ENCODE data around the gene LLCFC1. TPM values are rescaled to one million over a fixed set of nuclear protein-coding genes. Genes with fewer than 3 reads are reported as not detected.

The LLCFC1 gene
- total and polyA plus RNA-seq, 11 donors, result not detected

- Histone ChIP-seq H3K9me3 (peaks cover 0 to 9% (median 2%) of the 10 kb centered on the region in 12 donors), H3K36me3 (no peaks in the 10 kb centered on the region), H3K27me3 (peaks cover 0 to 4% (median 0%) of the 10 kb centered on the region in 9 donors), H3K4me1 (no peaks in the 10 kb centered on the region), H3K27ac (no peak overlapping the region), H3K4me3 (no peak overlapping the region)
- intact Hi-C loops (cut with DNase I), result no loop called here
- TF ChIP-seq POLR2A (IDR thresholded peaks at IDR 0.05) (no peak), CTCF (IDR thresholded peaks at IDR 0.05) (no peak)
- no peak for DNase-seq
- ATAC-seq, result no peak
Measured at GRCh38 chr7:142950235-142950634, 11.0 kb downstream of the LLCFC1 start.

GRCh38 chr7:142954680-142955268 lies 15.5 kb downstream of the LLCFC1 start:
- Histone ChIP-seq H3K27me3 (peaks cover 0 to 4% (median 0%) of the 10 kb centered on the region in 9 donors), H3K4me1 (no peaks in the 10 kb centered on the region), H3K36me3 (no peaks in the 10 kb centered on the region), H3K27ac (no peak overlapping the region), H3K4me3 (no peak overlapping the region), H3K9me3 (peaks cover 0 to 20% (median 4%) of the 10 kb centered on the region in 12 donors)
- intact Hi-C loops (cut with DNase I), result no loop called here
- ATAC-seq (no peak), DNase-seq (no peak)
- TF ChIP-seq CTCF (IDR thresholded peaks at IDR 0.05) (no peak), POLR2A (IDR thresholded peaks at IDR 0.05) (no peak)

GRCh38 chr7:142956951-142957623 lies 17.8 kb downstream of the LLCFC1 start:
- no peaks in the 10 kb centered on the region for H3K4me1 ChIP-seq
- ATAC-seq (peak in 1 of 4 donors; percentile 49), DNase-seq (no peak)
- H3K27ac ChIP-seq, result no peak overlapping the region
- intact Hi-C loops (cut with DNase I), result no loop called here
- H3K36me3 ChIP-seq, result no peaks in the 10 kb centered on the region
- H3K9me3 ChIP-seq, result peaks cover 0 to 20% (median 4%) of the 10 kb centered on the region in 12 donors
- 16 to 29% (median 21%) methylated on average over 3 of the region's 3 CpGs for WGBS, 4 donors
- no peak for TF ChIP-seq POLR2A (IDR thresholded peaks at IDR 0.05)
- TF ChIP-seq CTCF (IDR thresholded peaks at IDR 0.05), result no peak
- H3K4me3 ChIP-seq, result no peak overlapping the region
- no peaks in the 10 kb centered on the region for H3K27me3 ChIP-seq

GRCh38 chr7:142957723-142958122 lies 18.4 kb downstream of the LLCFC1 start:
- DNase-seq, result no peak
- Histone ChIP-seq H3K4me3 (no peak overlapping the region), H3K36me3 (no peaks in the 10 kb centered on the region), H3K27me3 (peaks cover 0 to 3% (median 0%) of the 10 kb centered on the region in 9 donors), H3K4me1 (no peaks in the 10 kb centered on the region), H3K27ac (no peak overlapping the region), H3K9me3 (peaks cover 0 to 20% (median 4%) of the 10 kb centered on the region in 12 donors)
- intact Hi-C loops (cut with DNase I), result no loop called here
- no peak for TF ChIP-seq CTCF (IDR thresholded peaks at IDR 0.05)
- TF ChIP-seq POLR2A (IDR thresholded peaks at IDR 0.05), result no peak
- ATAC-seq, result no peak
- WGBS, 4 donors, result 61 to 70% (median 66%) methylated on average over 8 of the region's 8 CpGs
